GM21360 (cell line): Measurements from ENCODE around the gene NIT1.

Source experiments
- ATAC-seq: cut with Tn5 transposase; IDR thresholded peaks from one replicate; pipeline ENCODE4 v1.9.1; 2021; ENCODE audit warnings: mild to moderate bottlenecking, moderate library complexity; ENCODE audit not compliant: unreplicated experiment

NIT1 gene

GRCh38 chr1:161117759-161118581 is at the start of gene NIT1, which contains the start of gene PFDN2:
Gene NIT1, plus strand, starts transcription at chr1:161118105. Its CDS starts 72 bp downstream, at chr1:161118177.
Gene PFDN2, minus strand, starts transcription at chr1:161118037. Its CDS starts 11 bp downstream, at chr1:161118026.
- ATAC-seq, result peak; percentile 69

GRCh38 chr1:161068306-161069234 is 49.3 kb upstream of the NIT1 start:
- peak; percentile 46 for ATAC-seq

GRCh38 chr1:161069241-161069640 is 48.7 kb upstream of the NIT1 start:
- no peak for ATAC-seq

- peak; percentile 70 for ATAC-seq
Measured at GRCh38 chr1:161069731-161070270, 48.1 kb upstream of the NIT1 start, which contains the start of gene ARHGAP30. Gene ARHGAP30, minus strand, starts transcription at chr1:161069891. Its CDS starts 267 bp downstream, at chr1:161069624.

- no peak for ATAC-seq
Measured at GRCh38 chr1:161070761-161071160, 47.1 kb upstream of the NIT1 start.

- ATAC-seq, result no peak
Measured at GRCh38 chr1:161071886-161072371, 46.0 kb upstream of the NIT1 start.

- no peak for ATAC-seq
Measured at GRCh38 chr1:161072751-161073449, 45.0 kb upstream of the NIT1 start.

GRCh38 chr1:161073474-161074121 is 44.3 kb upstream of the NIT1 start:
- no peak for ATAC-seq

GRCh38 chr1:161074676-161075368 is 43.1 kb upstream of the NIT1 start:
- ATAC-seq, result no peak

- no peak for ATAC-seq
Measured at GRCh38 chr1:161076410-161076809, 41.5 kb upstream of the NIT1 start.

GRCh38 chr1:161077426-161077825 is 40.5 kb upstream of the NIT1 start:
- no peak for ATAC-seq

- no peak for ATAC-seq
Measured at GRCh38 chr1:161079436-161080110, 38.3 kb upstream of the NIT1 start.

GRCh38 chr1:161080441-161081405 is 37.2 kb upstream of the NIT1 start:
- ATAC-seq, result no peak

GRCh38 chr1:161081519-161081918 is 36.4 kb upstream of the NIT1 start:
- ATAC-seq, result no peak

GRCh38 chr1:161082483-161082882 is 35.4 kb upstream of the NIT1 start:
- no peak for ATAC-seq

GRCh38 chr1:161082996-161083747 is 34.7 kb upstream of the NIT1 start:
- no peak for ATAC-seq
